GM12878 (cell line): ENCODE data around the gene COX6A1.

Source experiments
- BACH1 ChIP-seq: fragments of 450-650 bp; IDR thresholded peaks from 2 replicates; pipeline ENCODE4 v1.6.1; 2017; ENCODE audit warnings: mild to moderate bottlenecking, borderline replicate concordance
- DPF2 ChIP-seq: fragments of 450-650 bp; IDR thresholded peaks from 2 replicates; pipeline ENCODE4 v1.6.1; 2017; ENCODE audit warnings: mild to moderate bottlenecking
- MYC ChIP-seq: IDR thresholded peaks from 2 replicates; pipeline ENCODE4 v1.6.1; 2011; ENCODE audit warnings: mild to moderate bottlenecking, low read length, moderate library complexity, inconsistent platforms; ENCODE audit not compliant: insufficient read depth, insufficient replicate concordance, insufficient read length, severe bottlenecking
- POLR2A ChIP-seq: IDR thresholded peaks from 2 replicates; pipeline ENCODE4 v1.6.1; 2011; ENCODE audit warnings: low read depth, mild to moderate bottlenecking, low read length
- RFX5 ChIP-seq: IDR thresholded peaks from 2 replicates; pipeline ENCODE4 v1.6.1; 2011; ENCODE audit warnings: low read depth, low read length, improper control_type of control experiment
- TAF1 ChIP-seq: IDR thresholded peaks from 2 replicates; pipeline ENCODE4 v1.6.1; 2011; ENCODE audit warnings: mild to moderate bottlenecking, low read depth, low read length, borderline replicate concordance

DNA sequence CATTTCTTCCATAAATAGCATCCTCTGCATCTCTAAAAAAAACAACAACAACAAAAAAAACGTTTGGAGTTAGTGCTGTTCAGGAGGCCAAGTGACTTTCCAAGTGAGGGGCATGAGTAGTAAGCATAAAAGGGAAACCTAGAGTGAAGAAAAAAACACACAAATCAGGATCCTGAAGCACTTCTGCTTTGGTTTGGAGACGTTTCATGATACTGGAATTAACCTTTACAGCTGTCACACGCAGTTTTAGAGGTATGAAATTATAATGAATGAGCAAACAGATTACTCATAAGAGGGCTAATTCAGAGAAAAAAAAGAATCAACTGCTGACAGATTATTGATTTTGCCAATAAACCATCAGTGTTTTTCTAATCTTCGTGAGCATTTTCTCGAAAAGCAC, 27.8 kb downstream of the COX6A1 start:
- TF ChIP-seq TAF1 (no peak), POLR2A (no peak), DPF2 (no peak), MYC (no peak), RFX5 (no peak), BACH1 (no peak)
